Suppressor macrophage treated with lipopolysaccharide for 1 hour (primary cell): ENCODE data around the gene AKT1S1.
"Not testable (repeated sequence)": the region's sequence is repeated elsewhere in the genome, so short reads cannot be mapped to it uniquely, and the experiment has no call there.

ENCODE experiments used
- DNase-seq, 3 donors: peaks; one replicate each; pipeline ENCODE4 v3.0.0-alpha.2; 2020 to 2022

AKT1S1 gene

GRCh38 chr19:49877020-49877878 is at the start of gene AKT1S1, which contains the start of gene TBC1D17:
Gene AKT1S1, minus strand, starts transcription at chr19:49877355. Its CDS starts 4,060 bp downstream, at chr19:49873295.
Gene TBC1D17, plus strand, starts transcription at chr19:49877702. Its CDS starts 22 bp downstream, at chr19:49877724.
- peak; percentile 99 to 100 (median 100) for DNase-seq

GRCh38 chr19:49926515-49926914 is 49.4 kb upstream of the AKT1S1 start:
- DNase-seq: no peak

- no peak for DNase-seq
These were observed 48.3 kb upstream of the AKT1S1 start for GRCh38 chr19:49925486-49925885.

GRCh38 chr19:49924881-49925210 is 47.7 kb upstream of the AKT1S1 start:
- not testable (repeated sequence) for DNase-seq

GRCh38 chr19:49924004-49924880 is 47.1 kb upstream of the AKT1S1 start:
- no peak for DNase-seq

- peak; percentile 58 to 73 (median 70) for DNase-seq
These were observed 46.2 kb upstream of the AKT1S1 start for GRCh38 chr19:49923055-49924003.

GRCh38 chr19:49921871-49922795 is 45.0 kb upstream of the AKT1S1 start:
- DNase-seq: peak; percentile 74 to 80 (median 76)

- no peak for DNase-seq
These were observed 43.6 kb upstream of the AKT1S1 start for GRCh38 chr19:49920624-49921363.

- no peak for DNase-seq
These were observed 40.9 kb upstream of the AKT1S1 start for GRCh38 chr19:49918089-49918488.

GRCh38 chr19:49916839-49917733 is 39.9 kb upstream of the AKT1S1 start:
- DNase-seq: peak; percentile 90 to 91 (median 90)

- DNase-seq: no peak
These were observed 38.1 kb upstream of the AKT1S1 start for GRCh38 chr19:49915271-49915670.

- no peak for DNase-seq
These were observed 36.6 kb upstream of the AKT1S1 start for GRCh38 chr19:49913720-49914119.

GRCh38 chr19:49912965-49913685 is 36.0 kb upstream of the AKT1S1 start:
- no peak for DNase-seq

GRCh38 chr19:49911381-49912145 is 34.4 kb upstream of the AKT1S1 start:
- DNase-seq: peak; percentile 90 to 95 (median 92)

- no peak for DNase-seq
These were observed 33.0 kb upstream of the AKT1S1 start for GRCh38 chr19:49910179-49910578.

- DNase-seq: no peak
These were observed 31.6 kb upstream of the AKT1S1 start for GRCh38 chr19:49908480-49909420.
